GM18951 (cell line): ENCODE measurements around the gene GPR37.

Source experiments
- POLR2A ChIP-seq: IDR thresholded peaks from 4 replicates; pipeline ENCODE4 v1.6.1; 2011; ENCODE audit warnings: mild to moderate bottlenecking; ENCODE audit not compliant: insufficient read length, insufficient read depth; ENCODE audit errors: extremely low read depth
- in situ Hi-C: fragments of 300-500 bp; cut with MboI; formaldehyde crosslinking; loops from one replicate; pipeline ENCODE4 v1.12.0; 2022; ENCODE audit warnings: low sequenced_read_pairs, mixed read lengths, inconsistent platforms; ENCODE audit not compliant: unreplicated experiment

Gene GPR37

DNA sequence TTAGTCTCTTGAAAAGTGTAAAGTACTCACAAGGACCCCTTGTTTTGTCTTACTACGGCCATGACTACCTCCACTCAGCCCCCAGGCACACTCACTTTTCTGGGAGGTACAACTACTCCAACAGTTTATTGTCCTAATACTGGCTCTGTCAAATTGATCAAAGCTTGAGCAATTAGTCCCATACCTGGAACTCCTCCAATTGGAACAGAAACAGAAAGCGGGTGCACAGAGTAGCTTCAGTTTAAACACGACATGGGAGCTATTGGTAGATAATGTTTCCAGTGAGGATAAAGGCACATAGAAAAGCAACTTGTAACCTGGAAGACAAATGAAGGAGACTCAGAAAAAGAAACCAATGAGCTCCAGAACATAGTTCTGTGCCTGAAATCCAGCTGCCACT, 7.7 kb upstream of the GPR37 start:
- in situ Hi-C loops = no loop called here
- no peak for TF ChIP-seq POLR2A

DNA sequence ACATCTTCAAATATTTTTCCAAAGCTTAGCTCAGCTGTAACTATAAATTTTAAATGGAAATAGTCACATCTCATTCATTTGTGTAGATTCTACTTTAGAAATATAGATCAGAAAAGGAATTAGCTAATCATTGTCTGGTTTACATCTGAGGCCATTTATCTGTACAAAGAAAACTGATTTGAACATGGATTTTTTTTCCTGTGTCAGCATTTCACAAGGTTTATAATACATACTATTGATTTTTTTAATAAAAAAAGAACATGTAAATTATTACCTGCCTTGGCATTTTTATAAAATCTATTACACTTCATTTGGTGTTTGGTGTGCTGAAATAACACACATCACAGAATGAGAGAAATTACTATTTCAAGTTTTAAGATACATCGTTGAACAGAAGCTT, 3.5 kb upstream of the GPR37 start:
- TF ChIP-seq POLR2A = no peak
- in situ Hi-C loops = no loop called here

GRCh38 chr7:124768525-124768924, 2.9 kb upstream of the GPR37 start:
- in situ Hi-C loops = no loop called here
- TF ChIP-seq POLR2A = no peak

DNA sequence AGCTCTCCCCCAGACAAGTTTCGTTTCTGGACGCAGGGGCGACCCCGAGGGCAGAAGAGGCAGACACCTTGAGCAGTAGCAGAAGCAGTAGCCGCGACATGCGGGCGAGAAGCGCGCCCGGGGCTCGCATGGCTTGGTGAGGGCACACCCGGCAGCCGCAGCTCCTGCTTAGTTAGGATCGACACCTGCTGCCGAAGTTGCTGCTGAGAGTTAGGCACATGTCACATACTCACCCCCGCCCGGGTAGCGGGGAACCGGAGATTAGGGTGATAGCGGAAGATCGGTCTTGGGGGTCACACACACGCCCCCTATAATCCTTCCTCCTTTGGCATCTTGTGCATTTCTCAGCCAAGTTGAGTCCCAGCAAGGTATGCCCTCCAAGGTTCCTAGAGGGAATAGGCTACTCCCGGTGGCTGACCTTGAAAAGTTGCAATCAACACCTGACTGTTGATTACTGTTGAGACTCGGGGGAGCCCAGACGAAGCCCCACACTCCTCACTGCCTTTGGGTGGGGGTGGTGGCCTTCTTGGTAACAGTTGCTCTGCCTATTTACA, 668 bp downstream of the GPR37 start:
- in situ Hi-C loops = no loop called here
- no peak for TF ChIP-seq POLR2A

- no peak for TF ChIP-seq POLR2A
- in situ Hi-C loops = no loop called here
These were observed 1.3 kb downstream of the GPR37 start for GRCh38 chr7:124764051-124764846.

- no peak for TF ChIP-seq POLR2A
- in situ Hi-C loops = no loop called here
These were observed 2.9 kb downstream of the GPR37 start for GRCh38 chr7:124762611-124763143.

DNA sequence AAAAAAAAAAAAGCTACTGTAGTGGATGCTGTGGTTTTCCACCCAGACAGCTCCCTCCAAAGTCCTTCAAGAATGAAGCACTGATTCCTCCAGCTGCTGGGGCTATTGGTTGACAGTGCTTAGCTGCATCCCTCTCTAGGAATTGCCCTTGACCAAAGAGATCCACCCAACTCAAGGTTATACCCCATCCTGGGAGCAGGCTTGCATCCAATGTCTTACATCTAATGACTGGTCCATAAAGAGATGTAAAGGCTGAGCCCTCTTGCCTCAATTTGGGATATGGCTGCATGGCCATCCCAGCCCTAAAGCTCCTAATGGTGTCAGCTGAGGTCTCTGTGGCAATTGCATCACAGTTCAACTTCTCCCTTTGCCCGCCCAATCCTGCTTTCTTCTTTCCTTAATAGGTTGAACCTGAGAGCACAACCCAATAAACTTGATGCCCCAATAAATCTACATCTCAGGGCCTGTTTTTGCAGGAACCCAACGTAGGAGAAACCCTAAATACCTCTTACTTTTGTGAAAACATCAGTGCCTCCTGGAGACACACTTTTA, 4.4 kb downstream of the GPR37 start:
- in situ Hi-C loops = no loop called here
- TF ChIP-seq POLR2A = no peak

DNA sequence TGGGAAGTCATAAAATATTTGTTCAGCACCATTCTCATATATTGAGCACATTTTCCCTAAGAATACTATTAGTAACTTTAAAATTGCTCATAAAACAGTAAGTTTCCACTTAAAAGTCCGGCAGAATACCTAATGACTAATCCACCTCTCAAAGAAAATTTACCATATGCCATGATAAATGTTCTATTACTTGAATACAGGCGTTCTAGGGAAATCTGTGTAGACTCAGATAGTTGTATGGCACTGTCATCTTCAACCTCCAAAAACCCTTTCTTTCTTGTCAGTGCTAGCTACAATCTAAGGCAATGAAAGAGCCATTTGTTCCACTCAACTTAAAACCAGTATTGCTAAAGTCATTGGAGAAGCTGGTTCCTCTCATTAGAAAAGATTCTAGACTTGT, 7.3 kb downstream of the GPR37 start:
- TF ChIP-seq POLR2A = no peak
- in situ Hi-C loops = no loop called here

DNA sequence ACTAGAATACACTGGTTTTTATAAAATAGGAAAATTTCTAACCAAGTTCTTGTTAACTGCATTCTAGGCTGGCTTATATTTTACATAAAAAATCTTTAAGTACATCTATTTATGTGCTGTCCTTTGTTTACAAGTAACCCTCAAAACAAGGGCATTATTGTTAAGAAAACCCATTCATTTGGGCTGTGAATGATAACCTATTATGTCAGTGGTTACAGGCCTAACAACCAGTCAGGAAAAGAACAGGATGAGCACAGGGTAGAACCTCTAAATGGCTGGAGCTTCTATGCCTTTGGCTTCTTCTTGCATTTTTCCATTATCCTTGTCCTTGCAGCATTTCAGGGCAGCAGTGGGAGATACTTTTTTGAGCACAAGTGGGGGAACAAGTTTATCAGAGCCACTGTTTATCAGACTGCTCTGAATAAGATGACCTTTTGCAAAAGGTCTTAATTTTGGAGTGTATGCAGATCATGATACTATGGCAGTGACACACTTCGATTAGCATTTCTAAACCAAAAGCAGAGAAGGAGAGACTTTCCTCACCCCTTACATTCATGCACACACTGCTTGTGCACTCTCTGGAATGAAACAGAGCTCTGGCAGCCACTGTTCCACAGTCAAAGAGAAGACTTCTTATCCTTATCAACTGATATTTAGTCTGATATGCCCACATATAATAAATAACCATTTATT, 10.9 kb downstream of the GPR37 start:
- in situ Hi-C loops = no loop called here
- no peak for TF ChIP-seq POLR2A

GRCh38 chr7:124752310-124752709, 13.3 kb downstream of the GPR37 start:
- TF ChIP-seq POLR2A = no peak
- in situ Hi-C loops = no loop called here

GRCh38 chr7:124751027-124751426, 14.6 kb downstream of the GPR37 start:
- in situ Hi-C loops = no loop called here

DNA sequence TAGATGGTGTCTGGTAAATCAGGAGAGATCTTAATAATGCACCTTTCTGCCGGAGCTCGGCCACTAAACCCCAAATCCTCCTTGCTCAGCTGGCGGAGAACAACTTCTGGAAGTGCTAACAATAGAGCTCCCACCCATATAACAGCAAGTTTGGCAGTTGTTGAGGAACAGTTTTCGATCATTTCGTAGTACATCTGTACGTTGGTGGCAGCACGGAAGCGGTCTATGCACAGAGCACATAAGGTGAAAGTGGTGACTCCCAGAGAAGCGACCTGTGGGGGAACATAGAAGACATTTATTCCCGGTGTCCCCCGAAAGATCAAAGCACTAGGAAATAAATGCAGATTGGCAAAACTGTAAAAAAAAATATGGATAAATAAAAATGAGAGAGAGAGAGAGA, 18.5 kb downstream of the GPR37 start:
- in situ Hi-C loops = no loop called here
- no peak for TF ChIP-seq POLR2A

More at GRCh38 chr7:124751027-124751426, 14.6 kb downstream of the GPR37 start:
- no peak for TF ChIP-seq POLR2A

- in situ Hi-C loops = no loop called here
- TF ChIP-seq POLR2A = no peak
These were observed 27.0 kb downstream of the GPR37 start for GRCh38 chr7:124738639-124739038.
